K562 (cell line): ENCODE data around the gene GPR89A. TPM values are rescaled to one million over a fixed set of nuclear protein-coding genes. Genes with fewer than 3 reads are reported as not detected.

ENCODE experiments used
- ATAC-seq: fragments of 200-7000 bp; cut with Tn5 transposase; 3 replicates; pipeline ENCODE4 v1.9.1; 2020; ENCODE audit warnings: moderate library complexity
- BruUV-seq: library from RNA; stranded (reverse); fragments of 400-500 nt; replicated peaks from 2 replicates; lab custom pipeline; 2021; lab: Mats Ljungman, UMichigan
- CTCF ChIA-PET: fragments of 300-600 bp; formaldehyde crosslinking; extraction: SDS; loops from one replicate; lab custom pipeline; 2021; ENCODE audit warnings: low intra/inter-chr PET ratio; lab: Yijun Ruan, JAX
- POLR2A ChIA-PET: fragments of 300-600, 350-650 bp; sonication (Branson Sonifier 250); formaldehyde crosslinking; extraction: SDS; loops from one replicate; lab custom pipeline; 2021; ENCODE audit warnings: antibody characterized with exemption, inconsistent platforms; lab: Yijun Ruan, JAX
- DNase-seq, 4 experiments: peaks; one replicate each; pipeline versions ENCODE4 v3.0.0 to v3.0.0-alpha.2; 2011 to 2018; ENCODE audit warnings: low spot score in 3 of 4, mixed read lengths in 3 of 4; ENCODE audit errors: extremely low read depth in 1 of 4
- FAIRE-seq: peaks from 2 replicates; lab custom pipeline; 2011; peaks lifted over from hg19 to GRCh38; lab: Jason Lieb, UNC
- H2AFZ ChIP-seq: 2 replicates; pipeline ENCODE4 v1.6.0; 2011; ENCODE audit warnings: low read depth, low read length, control low read depth, inconsistent platforms
- H3K27ac ChIP-seq: fragments of 200-600 bp; 3 replicates; pipeline ENCODE4 v1.8.0; 2011; ENCODE audit warnings: low read depth, mild to moderate bottlenecking, control low read depth, inconsistent platforms, low read length, moderate library complexity, mixed read lengths; ENCODE audit errors: extremely low read depth
- H3K27me3 ChIP-seq, 2 experiments: fragments of 300-600 bp in 1 of 2; 2 replicates in 1 of 2; 3 replicates in 1 of 2; pipeline versions ENCODE4 v1.6.0 to v1.8.0; 2011; ENCODE audit warnings: inconsistent platforms in 2 of 2, low read length in 2 of 2, mild to moderate bottlenecking in 1 of 2, mixed read lengths in 1 of 2, moderate library complexity in 1 of 2; ENCODE audit not compliant: control insufficient read depth in 2 of 2, insufficient read depth in 2 of 2
- H3K36me3 ChIP-seq: fragments of 300-600 bp; 3 replicates; pipeline ENCODE4 v1.8.0; 2011; ENCODE audit warnings: mild to moderate bottlenecking, low read length, inconsistent platforms; ENCODE audit not compliant: control insufficient read depth, insufficient read depth
- H3K4me1 ChIP-seq, 2 experiments: fragments of 200-600 bp in 1 of 2; replicated peaks in 1 of 2; 2 replicates in 1 of 2; 3 replicates in 1 of 2; pipeline versions ENCODE4 v1.5.1 to v1.8.0; 2011; ENCODE audit warnings: inconsistent platforms in 2 of 2, low read length in 2 of 2, mild to moderate bottlenecking in 1 of 2, mixed read lengths in 1 of 2, moderate library complexity in 1 of 2; ENCODE audit not compliant: control insufficient read depth in 2 of 2, insufficient read depth in 2 of 2
- H3K4me2 ChIP-seq: 2 replicates; pipeline ENCODE4 v1.6.1; 2011; ENCODE audit warnings: low read length, control low read depth, inconsistent platforms, mixed read lengths; ENCODE audit not compliant: insufficient read depth
- H3K4me3 ChIP-seq: fragments of 200-600 bp; sonication (generic), shearing (Covaris generic); 2 replicates; pipeline ENCODE4 v1.5.1; 2016; ENCODE audit warnings: control low read depth, inconsistent platforms
- H3K79me2 ChIP-seq: fragments of 200-600 bp; 3 replicates; pipeline ENCODE4 v1.8.0; 2011; ENCODE audit warnings: low read length, inconsistent platforms; ENCODE audit not compliant: control insufficient read depth, insufficient read depth
- H3K9ac ChIP-seq, 2 experiments: 2 replicates each; pipeline versions ENCODE4 v1.6.0 to v1.6.1; 2011; ENCODE audit warnings: low read depth in 2 of 2, low read length in 2 of 2, control low read depth in 1 of 2, inconsistent platforms in 1 of 2, mild to moderate bottlenecking in 1 of 2, mixed read lengths in 1 of 2; ENCODE audit not compliant: insufficient read depth in 1 of 2
- H3K9me1 ChIP-seq: one replicate; pipeline ENCODE4 v1.6.0; 2011; ENCODE audit warnings: inconsistent platforms, mild to moderate bottlenecking, low read length, moderate library complexity; ENCODE audit not compliant: control insufficient read depth, insufficient read depth
- H3K9me3 ChIP-seq: replicated peaks from 2 replicates; pipeline ENCODE4 v1.5.1; 2011; ENCODE audit warnings: low read depth, low read length, inconsistent platforms; ENCODE audit not compliant: control insufficient read depth, insufficient read depth
- H4K20me1 ChIP-seq: replicated peaks from 2 replicates; pipeline ENCODE4 v1.6.1; 2011; ENCODE audit warnings: low read length, inconsistent platforms, mixed read lengths; ENCODE audit not compliant: control insufficient read depth, insufficient read depth
- MCM5 ChIP-seq: fragments of 450-650 bp; IDR thresholded peaks from 2 replicates; pipeline ENCODE4 v1.6.1; 2016; ENCODE audit warnings: low read depth
- MEF2A ChIP-seq: IDR thresholded peaks from 2 replicates; pipeline ENCODE4 v1.6.1; 2011; ENCODE audit warnings: low read depth, mild to moderate bottlenecking, low read length, moderate library complexity; ENCODE audit not compliant: control insufficient read depth
- WGBS: fragments of 100-300 bp; shearing (Covaris generic); methylation state at CpG from one replicate; pipeline ENCODE4 v1.1.6; 2016; ENCODE audit warnings: low coverage, mixed read lengths; ENCODE audit not compliant: insufficient coverage; ENCODE audit errors: missing lambda C conversion rate; 5-methylcytosine and 5-hydroxymethylcytosine counted together
- in situ Hi-C: fragments of 300-500 bp; cut with MboI; formaldehyde crosslinking; loops from 4 replicates; pipeline ENCODE4 v1.15.0; 2018; ENCODE audit warnings: inconsistent platforms, mixed read lengths
- intact Hi-C: fragments of 100-400 bp; cut with micrococcal nuclease; formaldehyde crosslinking; loops from 2 replicates; pipeline ENCODE4 v1.14.2; 2022
- polyA plus RNA-seq, 8 experiments: library from polyadenylated mRNA; depleted of rRNA in 4 of 8; stranded (reverse) in 5 of 8; unstranded in 3 of 8; fragments of >200 nt; fragmentation: Nextera tagmentation in 2 of 8; fragmentation: Illumina TruSeq in 1 of 8; extraction: Ambion mirVana in 2 of 8; extraction: Trizol in 1 of 8; gene quantifications; 2 replicates each; pipeline versions ENCODE4 v1.2.1 to v1.2.3, GENCODE V29; 2011 to 2014; ENCODE audit warnings: inconsistent platforms in 1 of 8, missing spikeins in 1 of 8
- total RNA-seq, 7 experiments: library from RNA; depleted of rRNA in 6 of 7; stranded (reverse); fragments of >200 nt in 6 of 7; fragmentation: Illumina TruSeq in 2 of 7; extraction: Trizol in 2 of 7; gene quantifications; 2 replicates each; pipeline versions ENCODE4 v1.2.1 to v1.2.3, GENCODE V29; 2011 to 2021; ENCODE audit warnings: low replicate concordance in 1 of 7
- TF ChIP-seq, protein P1 (sequence below), 2 experiments: IDR thresholded peaks; 2 replicates each; pipeline ENCODE4 v1.6.1; 2012; ENCODE audit warnings: improper control_type of control experiment in 2 of 2, low read depth in 2 of 2, low read length in 2 of 2, borderline replicate concordance in 1 of 2
- TF ChIP-seq, protein P2 (sequence below): fragments of 250-450 bp; sonication (Bioruptor Pico); IDR thresholded peaks from 2 replicates; pipeline ENCODE4 v1.4.0; 2020; ENCODE audit warnings: mild to moderate bottlenecking, moderate library complexity, borderline replicate concordance

The GPR89A gene
- total and polyA plus RNA-seq, 9 of the 15 experiments (the other 6 are each of a cell fraction or from before 2014, with no cell fraction given), result 23.0 to 63.4 (median 37.4) TPM

DNA sequence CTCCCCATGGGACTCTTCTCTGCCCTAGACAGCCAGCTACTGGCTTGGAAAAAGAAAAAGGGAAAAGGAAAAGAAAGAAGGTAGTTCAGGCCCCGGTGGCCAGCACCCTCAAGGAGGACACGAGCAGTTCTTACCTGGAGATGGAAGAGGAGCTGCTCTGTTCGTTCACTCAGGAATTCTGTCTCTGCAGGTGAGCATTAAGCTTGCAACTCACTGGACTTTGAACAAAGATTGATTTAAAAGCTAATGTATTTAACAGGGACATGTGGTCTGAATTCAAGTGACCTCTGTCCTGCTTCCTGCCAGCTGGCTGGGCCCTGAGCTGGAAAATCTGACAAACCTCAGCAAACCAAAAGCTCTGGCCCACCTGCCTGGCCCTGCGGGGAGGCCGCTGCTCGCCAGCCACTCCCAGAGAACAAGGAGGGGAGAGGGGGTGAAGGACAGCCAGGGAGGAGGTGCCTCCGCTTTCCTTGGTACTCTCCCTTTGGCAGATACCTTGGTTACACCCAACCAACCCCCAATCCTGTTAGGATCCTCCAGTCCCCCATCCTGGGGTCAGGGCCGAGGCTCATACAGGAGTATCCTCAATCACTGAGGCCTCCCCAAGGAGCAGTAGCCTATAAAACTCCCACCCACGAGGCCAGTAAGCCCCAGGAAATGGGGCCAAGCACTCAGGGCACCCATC is 99.5 kb downstream of the GPR89A start, which contains the start of gene PDZK1:
PDZK1 (minus strand) TSS at position 186 of the 685 bp plus-strand sequence. CDS start 19,347 bp downstream, outside the sequence.
- CTCF ChIA-PET, result no interaction called here
- H3K9me1 ChIP-seq, result no peaks in the 10 kb centered on the region
- BruUV-seq, result no TSS peak
- ATAC-seq (no peak; the same call in 2 of the 3 replicates), FAIRE-seq (no peak), DNase-seq (no peak)
- H3K27ac ChIP-seq, result no peak within 1 kb of the TSS
- H2AFZ ChIP-seq, result no peak within 1 kb of the TSS
- 0 out of 2 replicates have a peak, but pooled peaks cover 4% of the 10 kb centered on the region for H4K20me1 ChIP-seq
- no peaks in the 10 kb centered on the region for H3K79me2 ChIP-seq
- 11% methylated on average over 8 of the region's 9 CpGs for WGBS
- intact Hi-C loops (no loop called here), in situ Hi-C loops (no loop called here)
- POLR2A ChIA-PET, result no interaction called here
- H3K27me3 ChIP-seq, result peaks cover 12 to 27% of the 10 kb centered on the region in 2 experiments; a peak in 4 of 5 replicates
- TF ChIP-seq, protein P1, sequence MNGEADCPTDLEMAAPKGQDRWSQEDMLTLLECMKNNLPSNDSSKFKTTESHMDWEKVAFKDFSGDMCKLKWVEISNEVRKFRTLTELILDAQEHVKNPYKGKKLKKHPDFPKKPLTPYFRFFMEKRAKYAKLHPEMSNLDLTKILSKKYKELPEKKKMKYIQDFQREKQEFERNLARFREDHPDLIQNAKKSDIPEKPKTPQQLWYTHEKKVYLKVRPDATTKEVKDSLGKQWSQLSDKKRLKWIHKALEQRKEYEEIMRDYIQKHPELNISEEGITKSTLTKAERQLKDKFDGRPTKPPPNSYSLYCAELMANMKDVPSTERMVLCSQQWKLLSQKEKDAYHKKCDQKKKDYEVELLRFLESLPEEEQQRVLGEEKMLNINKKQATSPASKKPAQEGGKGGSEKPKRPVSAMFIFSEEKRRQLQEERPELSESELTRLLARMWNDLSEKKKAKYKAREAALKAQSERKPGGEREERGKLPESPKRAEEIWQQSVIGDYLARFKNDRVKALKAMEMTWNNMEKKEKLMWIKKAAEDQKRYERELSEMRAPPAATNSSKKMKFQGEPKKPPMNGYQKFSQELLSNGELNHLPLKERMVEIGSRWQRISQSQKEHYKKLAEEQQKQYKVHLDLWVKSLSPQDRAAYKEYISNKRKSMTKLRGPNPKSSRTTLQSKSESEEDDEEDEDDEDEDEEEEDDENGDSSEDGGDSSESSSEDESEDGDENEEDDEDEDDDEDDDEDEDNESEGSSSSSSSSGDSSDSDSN (IDR thresholded peaks at IDR 0.05; ENCODE audit: borderline replicate concordance in 1 of 2, low read depth in 2 of 2, low read length in 2 of 2), result no peak
- TF ChIP-seq MCM5, result no peak
- TF ChIP-seq MEF2A, result no peak
- TF ChIP-seq, protein P2, sequence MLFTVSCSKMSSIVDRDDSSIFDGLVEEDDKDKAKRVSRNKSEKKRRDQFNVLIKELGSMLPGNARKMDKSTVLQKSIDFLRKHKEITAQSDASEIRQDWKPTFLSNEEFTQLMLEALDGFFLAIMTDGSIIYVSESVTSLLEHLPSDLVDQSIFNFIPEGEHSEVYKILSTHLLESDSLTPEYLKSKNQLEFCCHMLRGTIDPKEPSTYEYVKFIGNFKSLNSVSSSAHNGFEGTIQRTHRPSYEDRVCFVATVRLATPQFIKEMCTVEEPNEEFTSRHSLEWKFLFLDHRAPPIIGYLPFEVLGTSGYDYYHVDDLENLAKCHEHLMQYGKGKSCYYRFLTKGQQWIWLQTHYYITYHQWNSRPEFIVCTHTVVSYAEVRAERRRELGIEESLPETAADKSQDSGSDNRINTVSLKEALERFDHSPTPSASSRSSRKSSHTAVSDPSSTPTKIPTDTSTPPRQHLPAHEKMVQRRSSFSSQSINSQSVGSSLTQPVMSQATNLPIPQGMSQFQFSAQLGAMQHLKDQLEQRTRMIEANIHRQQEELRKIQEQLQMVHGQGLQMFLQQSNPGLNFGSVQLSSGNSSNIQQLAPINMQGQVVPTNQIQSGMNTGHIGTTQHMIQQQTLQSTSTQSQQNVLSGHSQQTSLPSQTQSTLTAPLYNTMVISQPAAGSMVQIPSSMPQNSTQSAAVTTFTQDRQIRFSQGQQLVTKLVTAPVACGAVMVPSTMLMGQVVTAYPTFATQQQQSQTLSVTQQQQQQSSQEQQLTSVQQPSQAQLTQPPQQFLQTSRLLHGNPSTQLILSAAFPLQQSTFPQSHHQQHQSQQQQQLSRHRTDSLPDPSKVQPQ (CRISPR knock-in tag), result no peak
- no peaks in the 10 kb centered on the region for H3K36me3 ChIP-seq
- 0 out of 4 replicates have a peak within 1 kb of the TSS, but pooled peaks of 1 of the 2 experiments have one; percentile 41 for H3K9ac ChIP-seq
- no peaks in the 10 kb centered on the region for H3K9me3 ChIP-seq
- H3K4me1 ChIP-seq, result 0 out of 5 replicates have a peak, but pooled peaks cover 0 to 4% of the 10 kb centered on the region in 2 experiments
- no peak within 1 kb of the TSS for H3K4me3 ChIP-seq
- H3K4me2 ChIP-seq, result no peak within 1 kb of the TSS
